ENCODE measurements around the gene PLEKHO1. TPM values are rescaled to one million over a fixed set of nuclear protein-coding genes. Genes with fewer than 3 reads are reported as not detected.
"Not testable (repeated sequence)": the region's sequence is repeated elsewhere in the genome, so short reads cannot be mapped to it uniquely, and the experiment has no call there.

Gene PLEKHO1
- total RNA-seq, 1 donor from 2014 or later, result 4.1 TPM

DNA sequence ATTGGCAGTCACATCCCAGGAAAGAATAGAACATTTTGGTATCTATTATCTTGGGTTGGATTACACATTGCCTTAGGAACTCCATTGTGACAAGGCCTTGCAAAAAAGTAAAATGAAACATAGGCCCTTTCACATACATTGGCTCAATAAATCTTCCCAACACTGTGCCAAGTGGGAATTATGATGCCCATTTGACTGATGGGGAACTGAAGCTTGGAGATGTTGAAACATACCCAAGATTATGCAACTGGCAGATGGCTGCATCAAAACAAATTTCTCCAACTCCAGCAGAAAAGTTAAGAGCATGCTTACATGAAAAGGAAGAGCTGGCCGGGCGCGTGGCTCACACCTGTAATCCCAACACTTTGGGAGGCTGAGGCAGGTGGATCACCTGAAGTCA, 26.9 kb downstream of the PLEKHO1 start:
- no peak for ATAC-seq

- no peak for ATAC-seq
Observed at GRCh38 chr1:150178548-150178947, 28.8 kb downstream of the PLEKHO1 start.

- no peak for ATAC-seq
Observed at GRCh38 chr1:150179867-150180266, 30.2 kb downstream of the PLEKHO1 start.

DNA sequence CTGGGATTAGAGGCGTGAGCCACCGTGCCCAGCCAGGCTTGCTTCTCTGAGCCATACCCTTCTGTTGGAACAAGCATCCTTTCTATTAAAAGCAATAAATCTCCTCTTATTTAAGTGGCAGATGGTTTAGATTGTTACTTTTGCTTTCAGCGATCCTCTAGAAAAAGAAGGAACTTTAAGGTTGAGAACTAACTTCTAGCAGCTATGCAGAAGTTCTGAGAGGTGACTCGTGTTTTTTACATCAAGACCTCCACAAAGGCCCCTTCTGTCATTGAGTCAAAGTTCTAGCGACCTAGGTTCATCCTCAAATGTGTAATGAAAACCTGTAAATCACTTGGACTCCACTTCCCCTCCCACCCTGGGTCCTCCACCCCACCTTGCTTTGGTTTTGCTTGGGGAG, 30.8 kb downstream of the PLEKHO1 start:
- no peak for ATAC-seq

DNA sequence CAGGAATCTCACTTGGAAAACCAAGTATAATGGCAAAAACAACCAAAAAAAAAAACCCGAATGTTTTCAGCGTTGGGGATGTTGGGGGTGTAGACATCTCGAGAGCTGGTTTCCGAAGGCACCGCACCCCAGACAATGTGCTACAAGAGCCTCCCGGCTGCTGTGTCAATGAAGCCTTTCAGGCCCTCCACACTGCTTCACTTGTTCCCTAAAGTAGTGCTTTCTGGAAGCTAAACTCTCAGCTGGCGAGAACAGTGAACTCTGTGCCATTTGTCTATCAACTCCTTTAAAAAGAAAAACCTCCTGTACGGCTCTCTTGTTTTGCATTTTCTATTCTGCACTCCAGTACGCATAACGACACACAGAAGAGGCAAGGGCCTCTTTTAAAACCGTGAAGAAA, 32.5 kb downstream of the PLEKHO1 start:
- no peak for ATAC-seq

GRCh38 chr1:150183061-150183460, 33.3 kb downstream of the PLEKHO1 start:
- no peak for ATAC-seq

DNA sequence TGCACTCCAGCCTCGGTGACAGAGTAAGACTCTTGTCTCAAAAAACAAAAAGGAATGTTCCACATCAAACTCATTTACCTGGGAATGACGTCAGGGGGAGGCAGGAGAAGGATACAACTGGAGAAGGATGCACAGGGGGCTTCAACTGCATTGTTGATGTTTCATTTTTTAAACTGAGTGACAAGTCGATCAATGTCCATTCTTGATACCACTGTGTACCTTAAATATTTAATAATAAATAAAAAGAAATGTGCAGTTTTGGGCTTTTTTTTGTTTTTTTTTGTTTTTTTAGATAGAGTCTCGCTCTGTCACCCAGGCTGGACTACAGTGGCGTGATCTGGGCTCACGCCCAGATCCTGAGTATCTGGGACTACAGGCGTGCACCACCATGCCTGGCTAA, 35.8 kb downstream of the PLEKHO1 start:
- ATAC-seq, result no peak

- ATAC-seq, result not testable (repeated sequence)
Observed at GRCh38 chr1:150186438-150186788, 36.7 kb downstream of the PLEKHO1 start.

GRCh38 chr1:150186789-150187559, 37.3 kb downstream of the PLEKHO1 start:
- peak; percentile 52 for ATAC-seq

DNA sequence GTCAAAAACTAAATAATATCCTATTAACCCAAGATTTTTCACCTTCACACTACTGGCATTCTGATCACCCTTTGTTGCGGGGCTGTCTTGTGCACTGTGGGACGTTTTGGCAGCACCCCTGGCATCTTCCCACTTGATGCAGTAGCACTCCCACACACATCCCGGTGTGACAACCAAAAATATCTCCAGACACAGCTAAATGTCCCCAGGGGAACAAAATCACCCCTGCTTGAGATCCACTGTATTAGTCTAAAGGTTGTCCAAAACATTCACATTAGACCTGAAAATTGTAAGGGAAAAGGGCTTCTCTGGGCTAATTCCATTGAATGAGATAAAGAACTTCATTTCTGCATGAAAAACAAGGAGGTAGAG, 37.8 kb downstream of the PLEKHO1 start:
- peak; percentile 10 for ATAC-seq

DNA sequence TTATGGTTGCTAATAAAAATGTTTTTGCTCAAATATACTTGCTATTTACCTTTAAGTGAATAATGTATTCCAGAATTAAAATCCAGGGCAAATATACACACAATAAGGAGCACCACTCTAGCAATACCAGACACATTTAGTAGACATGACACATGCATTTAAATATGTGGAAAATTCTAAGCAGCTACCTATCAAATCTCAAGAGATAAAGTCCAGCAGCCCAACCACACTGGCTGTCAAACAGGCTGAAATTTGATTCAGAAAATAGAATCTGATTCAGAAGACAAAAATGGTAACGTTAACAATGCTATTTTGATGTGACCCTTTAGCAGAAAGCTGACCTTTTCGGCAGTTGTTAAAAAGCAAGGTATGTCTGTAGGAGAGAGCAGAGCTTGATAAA, 42.3 kb downstream of the PLEKHO1 start:
- no peak for ATAC-seq

GRCh38 chr1:150194381-150195031, 44.8 kb downstream of the PLEKHO1 start:
- no peak for ATAC-seq

- ATAC-seq, result no peak
Observed at GRCh38 chr1:150196417-150196816, 46.7 kb downstream of the PLEKHO1 start.

- ATAC-seq, result no peak
Observed at GRCh38 chr1:150207281-150207971, 57.7 kb downstream of the PLEKHO1 start.

DNA sequence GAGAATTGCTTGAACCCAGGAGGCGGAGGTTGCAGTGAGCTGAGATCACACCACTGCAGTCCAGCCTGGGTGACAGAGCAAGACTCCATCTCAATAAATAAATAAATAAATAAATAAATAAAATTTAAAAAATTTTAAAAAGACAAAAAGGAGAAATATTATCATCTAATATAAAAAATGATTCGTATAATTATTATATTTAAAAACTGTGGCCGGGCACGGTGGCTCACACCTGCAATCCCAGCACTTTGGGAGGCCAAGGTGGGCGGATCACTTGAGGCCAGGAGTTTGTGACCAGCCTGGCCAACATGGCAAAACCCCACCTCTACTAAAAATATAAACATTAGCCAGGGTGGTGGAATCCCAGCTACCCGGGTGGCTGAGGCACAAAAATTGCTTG, 58.7 kb downstream of the PLEKHO1 start:
- ATAC-seq, result not testable (repeated sequence)

Other genes with a start within 250 kb of the PLEKHO1 start
- gene SV2A, start 232.1 kb upstream of the PLEKHO1 start, total RNA-seq, result 0.20 TPM
- gene SF3B4, start 222.1 kb upstream of the PLEKHO1 start, total RNA-seq, result 36.5 TPM
- gene MTMR11, start 213.0 kb upstream of the PLEKHO1 start, total RNA-seq, result 5.8 TPM
- 11.8 TPM for gene OTUD7B, start 139.2 kb upstream of the PLEKHO1 start, total RNA-seq
- 22.4 TPM for gene VPS45, start 82.1 kb upstream of the PLEKHO1 start, total RNA-seq
- gene ANP32E, start 86.2 kb downstream of the PLEKHO1 start, total RNA-seq, result 15.1 TPM
- gene CA14, start 107.9 kb downstream of the PLEKHO1 start, total RNA-seq, result 0.28 TPM
- 113 TPM for gene APH1A, start 119.1 kb downstream of the PLEKHO1 start, total RNA-seq
- 4.5 TPM for gene C1orf54, start 122.9 kb downstream of the PLEKHO1 start, total RNA-seq
- 3.1 TPM for gene CIART, start 132.6 kb downstream of the PLEKHO1 start, total RNA-seq
- 64.9 TPM for gene MRPS21, start 143.9 kb downstream of the PLEKHO1 start, total RNA-seq
- 21.5 TPM for gene PRPF3, start 171.6 kb downstream of the PLEKHO1 start, total RNA-seq
- gene RPRD2, start 214.2 kb downstream of the PLEKHO1 start, total RNA-seq, result 17.9 TPM

All from esophagus mucosa (tissue), 1 donor.